Measurements from ENCODE around the gene ING2.
"Not testable (repeated sequence)": the region's sequence is repeated elsewhere in the genome, so short reads cannot be mapped to it uniquely, and the experiment has no call there.

Gene ING2, protein sequence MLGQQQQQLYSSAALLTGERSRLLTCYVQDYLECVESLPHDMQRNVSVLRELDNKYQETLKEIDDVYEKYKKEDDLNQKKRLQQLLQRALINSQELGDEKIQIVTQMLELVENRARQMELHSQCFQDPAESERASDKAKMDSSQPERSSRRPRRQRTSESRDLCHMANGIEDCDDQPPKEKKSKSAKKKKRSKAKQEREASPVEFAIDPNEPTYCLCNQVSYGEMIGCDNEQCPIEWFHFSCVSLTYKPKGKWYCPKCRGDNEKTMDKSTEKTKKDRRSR

DNA sequence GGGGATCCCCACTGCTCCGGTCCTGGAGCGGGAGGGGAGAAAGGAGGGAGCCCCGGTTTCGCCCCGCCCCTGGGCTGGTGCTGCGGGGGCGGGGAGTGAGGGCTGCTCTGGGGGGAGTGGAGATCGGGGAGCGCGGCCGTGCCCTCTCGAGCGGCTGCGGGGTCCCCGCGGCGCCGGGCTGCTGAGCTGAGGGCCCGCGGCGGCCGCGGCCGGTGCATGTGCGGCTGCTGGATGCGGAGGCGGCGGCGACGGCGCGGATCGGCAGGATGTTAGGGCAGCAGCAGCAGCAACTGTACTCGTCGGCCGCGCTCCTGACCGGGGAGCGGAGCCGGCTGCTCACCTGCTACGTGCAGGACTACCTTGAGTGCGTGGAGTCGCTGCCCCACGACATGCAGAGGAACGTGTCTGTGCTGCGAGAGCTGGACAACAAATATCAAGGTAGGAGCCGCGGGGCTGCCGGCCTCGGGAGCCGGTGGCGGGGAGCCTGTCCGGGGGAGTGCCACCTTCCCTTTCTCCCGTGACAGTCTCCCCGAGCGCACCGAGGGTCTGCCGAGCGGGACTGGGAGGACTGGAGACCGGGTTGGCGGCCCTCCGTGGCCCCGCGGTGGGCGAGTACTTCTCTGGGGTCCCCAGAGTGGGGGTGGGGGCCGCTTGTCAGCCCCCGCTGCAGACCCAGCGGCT is at the start of gene ING2:
Gene ING2, plus strand, starts transcription at position 129 of the 681 bp plus-strand sequence. Its CDS starts 138 bp downstream, at position 267.
- DNase-seq = peak; percentile 67

DNA sequence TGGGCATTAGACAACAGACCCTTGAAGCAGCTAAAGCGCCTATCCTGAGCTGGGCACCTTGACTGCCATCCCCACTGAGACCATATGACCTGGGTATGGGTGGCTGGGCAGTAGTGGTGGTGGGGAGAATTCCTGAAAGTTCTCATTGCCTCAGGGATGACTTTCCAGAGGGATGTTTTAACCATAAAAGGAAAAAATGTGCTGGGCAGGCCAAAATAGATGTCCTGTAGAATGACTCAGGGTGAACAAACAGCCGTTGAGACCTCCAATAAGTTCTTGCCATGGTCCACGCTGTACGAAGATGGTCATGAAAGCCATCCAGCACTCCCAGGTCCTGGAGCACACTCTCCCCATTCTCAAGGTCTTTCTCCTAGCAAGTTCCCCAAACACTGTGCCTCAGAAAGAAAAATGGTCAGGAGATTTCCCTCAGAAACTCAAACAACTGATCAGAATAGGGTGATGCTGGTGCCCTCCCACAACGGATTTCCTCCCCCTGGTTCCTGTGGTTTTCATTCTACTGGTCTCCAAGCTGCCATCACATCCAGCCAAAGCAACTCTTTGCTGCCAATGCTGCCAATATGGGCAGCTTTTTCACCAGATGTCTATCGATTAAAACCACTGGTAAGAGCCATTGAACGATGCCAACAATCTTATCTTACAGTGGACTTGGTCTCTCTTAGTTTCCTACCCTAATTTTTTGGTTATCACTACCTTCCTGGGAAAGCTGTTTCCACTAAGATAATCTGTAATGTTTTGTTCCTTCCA is 49.2 kb upstream of the ING2 start:
- DNase-seq = no peak

DNA sequence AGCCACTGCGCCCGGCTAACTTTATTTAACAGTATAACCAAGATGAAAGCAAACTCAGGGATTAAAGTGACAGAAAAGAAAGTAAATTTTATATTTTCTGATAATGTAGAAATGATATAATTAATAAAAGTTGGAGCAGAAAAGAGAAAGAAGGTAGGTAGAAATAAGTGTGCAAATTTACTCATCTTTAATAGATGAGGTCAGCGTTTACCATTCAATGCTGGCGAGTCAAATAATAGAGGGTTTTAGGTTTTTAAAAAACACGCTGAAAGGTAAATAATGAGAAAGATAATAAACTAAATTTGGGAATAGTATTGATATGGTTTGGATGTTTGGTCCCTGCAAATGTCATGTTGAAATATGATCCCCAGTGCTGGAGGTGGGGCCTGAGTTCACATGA is 46.9 kb upstream of the ING2 start:
- DNase-seq = no peak

DNA sequence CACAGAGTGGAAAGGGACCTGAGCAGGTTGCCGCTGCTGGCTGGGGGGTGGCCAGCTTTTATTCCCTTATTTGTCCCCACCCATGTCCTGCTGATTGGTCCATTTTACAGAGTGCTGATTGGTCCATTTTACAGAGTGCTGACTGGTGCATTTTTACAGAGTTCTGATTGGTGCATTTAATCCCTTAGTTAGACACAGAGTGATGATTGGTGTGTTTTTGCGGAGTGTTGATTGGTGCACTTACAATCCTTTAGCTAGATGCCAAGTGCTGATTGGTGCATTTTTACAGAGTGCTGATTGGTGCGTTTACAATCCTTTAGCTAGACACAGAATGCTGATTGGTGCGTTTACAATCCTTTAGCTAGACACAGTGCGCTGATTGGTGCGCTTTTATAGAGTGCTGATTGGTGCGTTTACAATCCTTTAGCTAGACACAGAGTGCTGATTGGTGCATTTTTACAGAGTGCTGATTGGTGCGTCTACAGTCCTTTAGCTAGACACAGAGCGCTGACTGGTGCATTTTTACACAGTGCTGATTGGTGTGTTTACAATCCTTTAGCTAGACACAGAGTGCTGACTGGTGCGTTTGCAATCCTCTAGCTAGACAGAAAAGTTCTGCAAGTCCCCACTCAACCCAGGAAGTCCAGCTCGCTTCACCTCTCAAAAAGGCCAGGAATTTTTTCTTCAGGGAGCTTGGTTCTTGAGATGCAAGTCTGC is 40.8 kb upstream of the ING2 start:
- not testable (repeated sequence) for DNase-seq

DNA sequence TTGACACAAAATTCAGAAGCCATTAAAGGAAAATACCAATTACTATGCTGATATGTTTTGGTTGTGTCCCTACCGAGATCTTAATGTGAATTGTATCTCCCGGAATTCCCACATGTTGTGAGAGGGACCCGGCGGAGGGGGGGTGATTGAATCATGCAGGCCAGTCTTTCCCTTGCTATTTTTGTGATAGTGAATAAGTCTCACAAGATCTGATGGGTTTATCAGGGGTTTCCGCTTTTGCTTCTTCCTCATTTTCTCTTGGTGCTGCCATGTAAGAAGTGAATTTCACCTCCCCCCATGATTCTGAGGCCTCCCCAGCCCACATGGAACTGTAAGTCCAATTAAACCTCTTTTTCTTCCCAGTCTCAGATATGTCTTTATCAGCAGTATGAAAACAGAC is 39.0 kb upstream of the ING2 start:
- not testable (repeated sequence) for DNase-seq

DNA sequence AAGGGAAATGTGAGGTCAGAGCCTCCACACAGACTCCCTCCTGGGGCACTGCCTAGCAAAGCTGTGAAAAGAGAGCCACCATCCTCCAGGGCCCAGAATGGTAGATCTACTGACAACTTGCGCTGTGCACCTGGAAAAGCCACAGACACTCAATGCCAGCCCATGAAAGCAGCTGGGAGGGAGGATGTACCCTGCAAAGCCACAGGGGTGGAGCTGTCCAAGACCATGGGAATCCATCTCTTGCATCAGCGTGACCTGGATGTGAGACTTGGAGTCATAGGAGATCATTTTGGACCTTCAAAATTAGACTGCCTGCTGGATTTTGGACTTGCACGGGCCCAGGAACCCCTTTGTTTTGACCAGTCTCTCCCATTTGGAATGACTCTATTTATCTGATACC is 37.6 kb upstream of the ING2 start:
- DNase-seq = no peak

DNA sequence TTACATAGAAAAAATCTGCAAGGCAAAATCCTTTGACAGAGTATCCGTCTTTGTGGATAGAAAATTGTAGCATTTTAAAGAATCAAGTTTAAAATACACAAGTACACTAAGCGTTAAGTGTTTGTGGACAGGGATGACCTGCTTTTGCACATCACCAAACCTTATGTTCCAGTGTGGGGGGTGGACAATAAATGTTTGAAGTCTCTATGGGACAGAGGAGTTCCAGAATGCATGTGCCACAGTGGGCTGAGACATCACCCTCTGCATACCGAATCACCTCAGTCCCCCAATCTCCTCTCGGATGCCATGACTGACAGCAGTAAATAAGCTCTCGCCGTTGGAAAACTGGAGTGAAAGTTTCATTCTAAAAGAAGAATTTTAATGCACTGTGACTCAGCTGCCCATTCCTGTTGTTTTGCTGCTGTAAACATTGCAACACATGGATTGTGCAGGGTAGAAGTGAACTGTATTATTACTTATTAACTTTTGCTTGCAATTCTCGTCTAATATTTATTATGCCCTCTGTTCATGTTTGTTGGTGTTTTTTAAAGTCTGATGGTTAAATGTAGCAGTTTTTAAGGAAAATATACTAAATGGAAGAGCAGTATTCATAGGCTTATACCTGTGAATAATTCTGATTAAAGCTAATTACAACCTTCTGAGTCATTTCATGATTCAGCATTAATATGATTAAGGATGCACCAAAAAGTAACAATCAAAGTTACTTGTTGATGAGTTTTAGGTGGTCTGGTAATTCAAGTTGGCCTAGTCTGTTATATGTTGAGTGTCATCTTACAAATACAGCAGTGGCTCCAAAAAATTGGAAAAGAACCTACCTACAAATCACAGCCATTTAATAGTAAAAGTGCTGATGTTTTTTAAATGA is 36.4 kb upstream of the ING2 start:
- no peak for DNase-seq

DNA sequence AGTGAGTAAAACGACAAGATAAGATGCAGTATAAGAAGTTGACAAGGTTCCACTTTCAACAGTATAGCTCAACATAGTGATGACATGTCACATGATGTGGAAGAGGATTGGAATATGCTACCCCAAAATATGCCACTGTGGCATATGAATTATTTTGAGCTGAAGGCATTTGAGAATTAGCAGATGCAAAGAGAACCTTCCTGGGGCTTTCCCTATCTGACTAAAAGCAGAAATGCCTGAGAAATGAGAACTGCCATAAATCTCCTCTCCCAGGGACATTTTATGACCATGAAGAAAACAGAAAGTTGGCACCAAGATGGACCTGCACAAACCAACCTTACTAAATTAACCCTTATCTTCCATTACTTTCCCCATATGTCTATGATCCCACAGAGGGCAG is 35.6 kb upstream of the ING2 start:
- DNase-seq = no peak

DNA sequence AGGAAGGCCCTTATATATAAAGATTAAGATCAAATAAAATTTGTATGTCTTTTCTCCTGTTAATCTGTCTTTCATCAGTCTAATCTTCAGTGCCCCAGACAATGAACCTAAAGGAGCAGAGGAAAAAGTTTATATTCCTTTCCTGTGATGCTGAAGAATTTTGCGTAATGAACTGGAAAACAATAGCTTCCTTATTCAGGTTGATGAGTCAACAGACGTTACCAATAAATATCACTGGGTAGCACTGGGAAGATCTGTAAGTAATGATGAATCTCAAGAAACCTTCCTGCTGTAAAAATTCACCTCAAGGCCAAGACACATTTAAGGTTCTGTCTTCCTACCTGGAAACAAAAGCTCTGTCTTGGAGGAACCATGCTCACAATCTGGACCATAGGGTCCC is 34.9 kb upstream of the ING2 start:
- DNase-seq = no peak

DNA sequence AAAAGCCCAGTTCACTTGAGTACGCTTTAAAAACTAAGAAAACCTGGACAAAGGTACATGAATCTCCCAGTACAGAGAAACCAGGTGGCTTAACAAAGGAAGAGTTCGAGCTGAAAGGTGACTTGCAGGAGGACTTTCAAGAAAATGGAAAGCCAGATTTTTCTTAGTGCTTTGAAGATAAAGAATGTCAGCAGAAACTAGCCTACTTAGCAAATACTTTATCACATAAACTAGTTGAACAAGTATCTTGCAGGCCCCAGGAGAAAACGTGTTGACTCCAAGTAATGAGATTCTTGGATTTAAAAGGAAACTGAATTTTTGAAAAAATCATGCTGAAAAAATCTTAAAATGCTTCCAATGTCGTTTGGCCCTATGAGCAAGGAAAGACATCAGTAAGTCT is 34.0 kb upstream of the ING2 start:
- no peak for DNase-seq

DNA sequence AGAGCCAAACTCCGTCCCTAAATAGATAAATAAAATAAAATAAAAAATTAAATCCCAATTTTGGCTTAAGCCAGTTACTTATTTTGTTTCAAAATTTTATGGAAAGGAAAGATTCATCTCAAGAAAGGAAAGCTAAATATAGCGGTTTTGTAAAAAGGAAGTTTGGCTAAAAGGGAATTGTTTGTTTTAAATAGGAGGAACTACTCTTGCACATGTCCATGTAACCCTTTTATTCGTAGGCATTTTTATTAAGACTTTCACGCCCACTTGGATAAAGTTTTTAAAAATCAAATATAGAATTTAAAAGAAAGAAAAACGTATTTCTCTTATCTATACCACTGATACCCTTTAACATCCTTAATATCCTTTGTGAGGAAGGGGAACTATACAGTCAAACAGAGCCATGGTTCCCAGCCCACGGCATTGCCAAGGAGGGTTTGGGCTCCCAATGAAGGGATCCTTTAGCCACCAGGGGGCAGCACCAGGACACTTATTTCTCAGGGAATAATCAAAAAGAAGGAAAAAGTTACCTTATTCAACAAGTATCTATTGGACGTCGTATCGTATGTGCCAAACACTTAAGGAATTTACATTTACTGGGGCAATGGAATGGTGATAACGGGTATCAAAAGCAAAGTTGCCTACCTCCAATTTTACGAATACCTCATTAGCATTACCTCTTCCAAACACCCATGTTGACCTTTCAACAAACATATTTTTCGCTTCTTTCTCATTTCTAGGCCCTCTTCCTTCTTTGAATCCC is 32.7 kb upstream of the ING2 start:
- DNase-seq = peak; percentile 54

DNA sequence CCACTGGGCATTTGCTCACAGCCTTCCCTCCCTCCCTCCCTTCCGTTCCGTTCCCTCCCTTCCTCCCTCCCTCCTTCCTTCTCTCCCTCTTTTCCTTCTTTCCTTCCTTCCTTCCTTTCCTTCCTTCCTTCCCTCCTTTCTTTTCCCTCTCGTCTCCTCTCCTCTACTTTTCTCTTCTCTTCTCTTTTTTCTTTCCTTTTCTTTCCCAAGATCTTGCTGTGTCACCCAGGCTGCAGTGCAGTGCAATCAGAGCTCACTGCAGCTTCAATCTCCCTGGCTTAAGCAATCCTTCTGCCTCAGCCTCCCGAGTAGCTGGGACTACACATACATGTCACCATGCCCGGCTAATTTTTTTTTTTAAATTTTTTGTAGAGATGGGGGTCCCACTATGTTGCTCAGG is 26.7 kb upstream of the ING2 start:
- DNase-seq = no peak

DNA sequence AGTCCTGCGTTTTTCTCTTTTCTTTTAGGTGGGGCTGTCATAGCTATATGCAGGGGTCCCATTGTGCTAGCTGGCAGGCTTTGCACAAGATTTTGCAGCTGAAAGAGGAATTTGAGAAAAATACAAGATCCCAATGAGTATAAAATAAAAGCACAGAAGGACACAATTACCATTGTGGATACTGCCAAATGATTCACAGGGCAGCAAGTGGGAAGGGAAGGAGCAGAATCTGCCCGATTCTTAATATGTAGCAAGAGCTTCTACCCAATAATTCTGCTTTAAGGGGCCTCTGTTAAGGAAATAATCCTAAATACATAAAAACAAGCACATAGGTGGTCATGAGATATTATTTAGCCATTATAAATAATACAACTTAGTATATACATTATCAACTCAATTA is 25.9 kb upstream of the ING2 start:
- DNase-seq = no peak

DNA sequence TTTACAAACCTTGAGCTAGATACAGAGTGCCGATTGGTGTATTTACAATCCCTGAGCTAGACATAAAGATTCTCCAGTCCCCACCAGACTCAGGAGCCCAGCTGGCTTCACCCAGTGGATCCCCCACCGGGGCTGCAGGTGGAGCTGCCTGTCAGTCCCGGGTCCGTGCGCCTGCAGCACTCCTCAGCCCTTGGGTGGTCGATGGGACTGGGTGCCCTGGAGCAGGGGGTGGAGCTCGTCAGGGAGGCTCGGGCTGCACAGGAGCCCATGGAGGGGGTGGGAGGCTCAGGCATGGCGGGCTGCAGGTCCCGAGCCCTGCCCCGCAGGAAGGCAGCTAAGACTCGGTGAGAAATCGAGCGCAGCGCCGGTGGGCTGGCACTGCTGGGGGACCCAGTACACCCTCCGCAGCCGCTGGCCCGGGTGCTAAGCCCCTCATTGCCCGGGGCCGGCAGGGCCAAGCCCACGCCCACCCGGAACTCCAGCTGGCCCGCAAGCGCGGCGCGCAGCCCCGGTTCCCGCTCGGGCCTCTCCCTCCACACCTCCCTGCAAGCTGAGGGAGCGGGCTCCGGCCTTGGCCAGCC is 22.3 kb upstream of the ING2 start:
- DNase-seq = not testable (repeated sequence)

DNA sequence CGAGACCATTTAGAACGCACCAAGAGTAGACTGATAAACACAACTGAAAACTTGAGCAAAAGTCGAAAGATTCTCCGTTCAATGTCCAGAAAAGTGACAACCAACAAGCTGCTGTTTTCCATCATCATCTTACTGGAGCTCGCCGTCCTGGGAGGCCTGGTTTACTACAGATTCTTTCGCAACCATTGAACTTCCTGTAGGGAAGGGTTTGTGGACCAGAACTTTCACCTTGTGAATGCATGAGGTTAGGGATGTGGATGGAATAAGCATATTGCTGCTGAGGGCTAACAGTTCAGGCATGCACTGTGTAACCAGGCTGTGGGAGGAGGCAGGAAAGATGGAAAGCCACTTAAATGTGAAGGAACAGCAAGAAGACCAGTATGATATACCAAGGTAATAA is 20.9 kb upstream of the ING2 start:
- DNase-seq = no peak

DNA sequence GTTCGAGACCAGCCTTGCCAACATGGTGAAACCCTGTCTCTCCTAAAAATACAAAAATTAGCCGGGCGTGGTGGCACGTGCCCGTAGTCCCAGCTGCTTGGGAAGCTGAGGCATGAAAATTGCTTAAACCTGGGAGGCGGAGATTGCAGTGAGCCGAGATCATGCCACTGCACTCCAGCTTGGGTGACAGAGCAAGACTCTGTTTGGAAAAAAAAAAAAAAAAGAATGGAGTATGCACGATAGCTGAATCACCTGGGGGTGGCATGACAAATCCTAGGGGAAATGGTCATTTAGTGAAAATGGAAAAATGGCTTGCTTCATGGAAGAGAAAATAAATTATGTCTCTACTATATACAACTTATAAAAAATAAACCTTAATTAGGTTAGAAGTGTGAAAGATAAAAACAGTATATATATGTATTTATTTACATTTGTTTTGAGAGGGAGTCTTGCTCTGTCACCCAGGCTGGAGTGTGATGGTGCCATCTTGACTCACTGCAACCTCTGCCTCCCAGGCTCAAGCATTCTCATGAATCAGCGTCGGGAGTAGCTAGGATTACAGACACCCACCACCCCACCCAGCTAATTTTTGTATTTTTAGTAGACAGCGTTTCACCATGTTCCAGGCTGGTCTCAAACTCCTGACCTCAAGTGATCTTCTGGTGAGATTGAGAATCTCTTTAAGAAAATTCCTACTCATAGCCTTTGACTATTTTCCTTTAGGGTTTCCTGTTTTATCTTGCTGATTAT is 19.3 kb upstream of the ING2 start:
- DNase-seq = no peak

DNA sequence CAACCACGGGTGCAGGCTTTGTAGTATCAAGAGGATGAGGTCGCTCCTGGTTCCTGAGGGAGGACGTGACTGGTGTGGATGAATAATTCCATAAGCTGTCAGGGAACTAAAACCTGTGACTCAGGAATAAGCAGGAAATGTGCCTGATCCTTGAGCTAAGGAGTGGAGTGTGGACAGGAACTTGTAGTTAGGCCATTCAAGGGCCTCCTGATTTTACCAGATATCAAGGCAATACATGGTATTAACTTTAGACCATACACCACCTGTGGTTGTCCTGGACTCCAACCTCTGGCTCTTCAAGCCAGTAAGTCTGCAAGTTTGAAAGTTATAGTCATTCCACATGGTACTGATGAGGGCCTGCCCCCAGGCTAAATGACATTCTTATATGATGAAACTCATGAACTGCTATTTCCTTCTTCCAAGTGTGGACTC is 12.1 kb upstream of the ING2 start:
- no peak for DNase-seq

DNA sequence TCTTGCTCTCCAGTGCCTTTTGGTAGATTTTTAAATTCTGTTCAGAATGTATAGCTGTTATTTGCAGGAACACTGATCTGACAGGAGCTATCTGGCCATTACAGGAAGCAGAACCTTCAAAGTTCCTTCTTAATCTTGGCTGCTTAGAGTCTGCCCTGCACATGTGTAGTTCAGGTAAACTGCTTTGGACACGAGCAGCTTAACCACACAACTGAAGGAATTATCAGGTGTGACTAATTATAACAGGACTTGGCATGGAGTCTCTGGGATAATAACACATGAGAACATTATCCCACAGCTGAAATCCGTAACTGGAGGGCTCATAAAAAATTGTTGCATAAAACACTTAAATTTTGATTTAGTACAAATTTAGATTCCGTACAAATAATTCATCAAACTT is 11.6 kb upstream of the ING2 start:
- DNase-seq = no peak

DNA sequence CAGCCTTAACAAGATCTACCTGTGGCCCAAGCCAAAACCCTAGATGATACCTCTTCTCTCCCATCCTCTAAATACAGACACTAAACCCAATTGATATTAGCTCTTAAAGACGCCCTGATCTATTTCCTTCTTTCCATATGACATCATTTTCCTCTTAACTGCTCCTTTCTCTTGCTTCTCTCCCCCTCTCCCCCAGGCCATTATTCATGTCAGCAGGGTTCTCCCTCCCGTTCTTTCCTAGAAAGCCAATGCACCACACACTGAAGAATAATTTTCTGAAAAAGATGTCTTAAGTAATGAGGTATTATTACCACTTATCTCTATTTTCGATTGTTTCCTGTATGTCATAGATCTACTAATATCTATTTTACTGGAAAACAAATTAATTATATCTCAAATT is 9.7 kb upstream of the ING2 start:
- no peak for DNase-seq

DNA sequence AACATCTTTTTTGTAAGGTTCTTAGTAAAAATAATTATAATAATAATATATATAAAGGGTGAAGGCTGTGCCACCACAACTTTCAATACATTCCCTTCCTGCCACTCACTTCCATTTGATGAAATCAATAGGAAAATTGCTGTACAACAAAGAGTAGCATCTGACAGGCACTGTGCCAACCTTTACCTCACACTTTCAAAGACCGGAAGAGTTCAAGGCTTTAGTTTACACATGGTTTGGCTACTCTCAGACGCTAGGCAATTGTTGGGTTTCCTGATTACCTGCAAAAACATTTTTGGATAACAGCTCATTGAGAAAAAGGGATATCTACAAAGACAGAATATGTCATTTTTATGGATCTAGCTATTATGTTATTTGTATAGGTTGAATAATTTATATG is 5.5 kb upstream of the ING2 start:
- DNase-seq = no peak

Data from NCI-H1092 (cell line).